ENCODE results near the gene CPPED1.

The CPPED1 gene

GRCh38 chr16:12690024-12690423 is 113.7 kb downstream of the CPPED1 start:
- no peaks in the 10 kb centered on the region for H3K9me3 ChIP-seq (ENCODE audit: control insufficient read depth, low read length)
- no peaks in the 10 kb centered on the region for H3K36me3 ChIP-seq (ENCODE audit: control insufficient read depth, insufficient read depth, low read length)
- H3K27me3 ChIP-seq (ENCODE audit: control insufficient read depth, insufficient read depth, low read length, poor library complexity, severe bottlenecking), result no peaks in the 10 kb centered on the region
- no peak overlapping the region for H3K4me3 ChIP-seq (ENCODE audit: insufficient read depth, low read depth, low read length)
- H3K4me1 ChIP-seq (ENCODE audit: control insufficient read depth, insufficient read depth, low read length), result no peaks in the 10 kb centered on the region
- H3K27ac ChIP-seq (ENCODE audit: insufficient read depth, low read depth, low read length, poor library complexity, severe bottlenecking), result no peak overlapping the region
- 90 to 91% methylated on average over 5 of the region's 5 CpGs for WGBS, 2 experiments

GRCh38 chr16:12688951-12689850 is 114.5 kb downstream of the CPPED1 start:
- no peaks in the 10 kb centered on the region for H3K9me3 ChIP-seq (ENCODE audit: control insufficient read depth, low read length)
- 91% methylated on average over 6 of the region's 6 CpGs for WGBS, 2 experiments
- no peak overlapping the region for H3K4me3 ChIP-seq (ENCODE audit: insufficient read depth, low read depth, low read length)
- no peak overlapping the region for H3K27ac ChIP-seq (ENCODE audit: insufficient read depth, low read depth, low read length, poor library complexity, severe bottlenecking)
- H3K4me1 ChIP-seq (ENCODE audit: control insufficient read depth, insufficient read depth, low read length), result no peaks in the 10 kb centered on the region
- H3K27me3 ChIP-seq (ENCODE audit: control insufficient read depth, insufficient read depth, low read length, poor library complexity, severe bottlenecking), result no peaks in the 10 kb centered on the region
- no peaks in the 10 kb centered on the region for H3K36me3 ChIP-seq (ENCODE audit: control insufficient read depth, insufficient read depth, low read length)

- Histone ChIP-seq H3K4me1 (ENCODE audit: control insufficient read depth, insufficient read depth, low read length) (no peaks in the 10 kb centered on the region), H3K27ac (ENCODE audit: insufficient read depth, low read depth, low read length, poor library complexity, severe bottlenecking) (no peak overlapping the region), H3K4me3 (ENCODE audit: insufficient read depth, low read depth, low read length) (no peak overlapping the region), H3K27me3 (ENCODE audit: control insufficient read depth, insufficient read depth, low read length, poor library complexity, severe bottlenecking) (no peaks in the 10 kb centered on the region), H3K9me3 (ENCODE audit: control insufficient read depth, low read length) (no peaks in the 10 kb centered on the region), H3K36me3 (ENCODE audit: control insufficient read depth, insufficient read depth, low read length) (no peaks in the 10 kb centered on the region)
- 88 to 92% methylated on average over 5 of the region's 5 CpGs for WGBS, 2 experiments
Measured at GRCh38 chr16:12685806-12686205, 117.9 kb downstream of the CPPED1 start.

- H3K27ac ChIP-seq (ENCODE audit: insufficient read depth, low read depth, low read length, poor library complexity, severe bottlenecking), result no peak overlapping the region
- 92 to 95% methylated on average over 11 of the region's 11 CpGs for WGBS, 2 experiments
- H3K36me3 ChIP-seq (ENCODE audit: control insufficient read depth, insufficient read depth, low read length), result no peaks in the 10 kb centered on the region
- H3K9me3 ChIP-seq (ENCODE audit: control insufficient read depth, low read length), result no peaks in the 10 kb centered on the region
- no peak overlapping the region for H3K4me3 ChIP-seq (ENCODE audit: insufficient read depth, low read depth, low read length)
- H3K27me3 ChIP-seq (ENCODE audit: control insufficient read depth, insufficient read depth, low read length, poor library complexity, severe bottlenecking), result no peaks in the 10 kb centered on the region
- H3K4me1 ChIP-seq (ENCODE audit: control insufficient read depth, insufficient read depth, low read length), result no peaks in the 10 kb centered on the region
Measured at GRCh38 chr16:12682432-12683165, 121.1 kb downstream of the CPPED1 start.

- Histone ChIP-seq H3K36me3 (ENCODE audit: control insufficient read depth, insufficient read depth, low read length) (no peaks in the 10 kb centered on the region), H3K27ac (ENCODE audit: insufficient read depth, low read depth, low read length, poor library complexity, severe bottlenecking) (no peak overlapping the region), H3K9me3 (ENCODE audit: control insufficient read depth, low read length) (no peaks in the 10 kb centered on the region), H3K4me1 (ENCODE audit: control insufficient read depth, insufficient read depth, low read length) (no peaks in the 10 kb centered on the region), H3K4me3 (ENCODE audit: insufficient read depth, low read depth, low read length) (no peak overlapping the region), H3K27me3 (ENCODE audit: control insufficient read depth, insufficient read depth, low read length, poor library complexity, severe bottlenecking) (no peaks in the 10 kb centered on the region)
- WGBS, 2 experiments, result 93 to 94% methylated on average over 7 of the region's 7 CpGs
Measured at GRCh38 chr16:12681653-12682052, 122.0 kb downstream of the CPPED1 start.

GRCh38 chr16:12680531-12680930 is 123.2 kb downstream of the CPPED1 start:
- Histone ChIP-seq H3K4me1 (ENCODE audit: control insufficient read depth, insufficient read depth, low read length) (no peaks in the 10 kb centered on the region), H3K36me3 (ENCODE audit: control insufficient read depth, insufficient read depth, low read length) (no peaks in the 10 kb centered on the region), H3K9me3 (ENCODE audit: control insufficient read depth, low read length) (no peaks in the 10 kb centered on the region), H3K4me3 (ENCODE audit: insufficient read depth, low read depth, low read length) (no peak overlapping the region), H3K27me3 (ENCODE audit: control insufficient read depth, insufficient read depth, low read length, poor library complexity, severe bottlenecking) (no peaks in the 10 kb centered on the region), H3K27ac (ENCODE audit: insufficient read depth, low read depth, low read length, poor library complexity, severe bottlenecking) (no peak overlapping the region)
- 67 to 71% methylated on average over 2 of the region's 2 CpGs for WGBS, 2 experiments

- Histone ChIP-seq H3K4me3 (ENCODE audit: insufficient read depth, low read depth, low read length) (no peak overlapping the region), H3K9me3 (ENCODE audit: control insufficient read depth, low read length) (no peaks in the 10 kb centered on the region), H3K4me1 (ENCODE audit: control insufficient read depth, insufficient read depth, low read length) (no peaks in the 10 kb centered on the region), H3K36me3 (ENCODE audit: control insufficient read depth, insufficient read depth, low read length) (no peaks in the 10 kb centered on the region), H3K27ac (ENCODE audit: insufficient read depth, low read depth, low read length, poor library complexity, severe bottlenecking) (no peak overlapping the region), H3K27me3 (ENCODE audit: control insufficient read depth, insufficient read depth, low read length, poor library complexity, severe bottlenecking) (no peaks in the 10 kb centered on the region)
- 65 to 66% methylated on average over 3 of the region's 3 CpGs for WGBS, 2 experiments
Measured at GRCh38 chr16:12679660-12680272, 123.9 kb downstream of the CPPED1 start.

GRCh38 chr16:12678983-12679382 is 124.7 kb downstream of the CPPED1 start:
- no peak overlapping the region for H3K27ac ChIP-seq (ENCODE audit: insufficient read depth, low read depth, low read length, poor library complexity, severe bottlenecking)
- no peaks in the 10 kb centered on the region for H3K4me1 ChIP-seq (ENCODE audit: control insufficient read depth, insufficient read depth, low read length)
- no peaks in the 10 kb centered on the region for H3K36me3 ChIP-seq (ENCODE audit: control insufficient read depth, insufficient read depth, low read length)
- no peaks in the 10 kb centered on the region for H3K9me3 ChIP-seq (ENCODE audit: control insufficient read depth, low read length)
- H3K27me3 ChIP-seq (ENCODE audit: control insufficient read depth, insufficient read depth, low read length, poor library complexity, severe bottlenecking), result no peaks in the 10 kb centered on the region
- no peak overlapping the region for H3K4me3 ChIP-seq (ENCODE audit: insufficient read depth, low read depth, low read length)
- 63 to 67% methylated on average over 1 to 3 of the region's 3 CpGs for WGBS, 2 experiments

- no peak overlapping the region for H3K27ac ChIP-seq (ENCODE audit: insufficient read depth, low read depth, low read length, poor library complexity, severe bottlenecking)
- no peaks in the 10 kb centered on the region for H3K36me3 ChIP-seq (ENCODE audit: control insufficient read depth, insufficient read depth, low read length)
- no peaks in the 10 kb centered on the region for H3K4me1 ChIP-seq (ENCODE audit: control insufficient read depth, insufficient read depth, low read length)
- H3K9me3 ChIP-seq (ENCODE audit: control insufficient read depth, low read length), result no peaks in the 10 kb centered on the region
- H3K27me3 ChIP-seq (ENCODE audit: control insufficient read depth, insufficient read depth, low read length, poor library complexity, severe bottlenecking), result no peaks in the 10 kb centered on the region
- WGBS, 2 experiments, result 88 to 91% methylated on average over 8 of the region's 8 CpGs
- no peak overlapping the region for H3K4me3 ChIP-seq (ENCODE audit: insufficient read depth, low read depth, low read length)
Measured at GRCh38 chr16:12677502-12677901, 126.2 kb downstream of the CPPED1 start.

GRCh38 chr16:12675852-12676251 is 127.8 kb downstream of the CPPED1 start:
- H3K9me3 ChIP-seq (ENCODE audit: control insufficient read depth, low read length), result no peaks in the 10 kb centered on the region
- no peaks in the 10 kb centered on the region for H3K27me3 ChIP-seq (ENCODE audit: control insufficient read depth, insufficient read depth, low read length, poor library complexity, severe bottlenecking)
- WGBS, 2 experiments, result 83 to 84% methylated on average over 5 of the region's 5 CpGs
- no peak overlapping the region for H3K4me3 ChIP-seq (ENCODE audit: insufficient read depth, low read depth, low read length)
- no peak overlapping the region for H3K27ac ChIP-seq (ENCODE audit: insufficient read depth, low read depth, low read length, poor library complexity, severe bottlenecking)
- no peaks in the 10 kb centered on the region for H3K4me1 ChIP-seq (ENCODE audit: control insufficient read depth, insufficient read depth, low read length)
- no peaks in the 10 kb centered on the region for H3K36me3 ChIP-seq (ENCODE audit: control insufficient read depth, insufficient read depth, low read length)

Data from ectodermal cell (in vitro differentiated cells).